Naive thymus-derived CD4-positive, alpha-beta T cell (primary cell): ENCODE measurements around the gene FILIP1L. TPM values are rescaled to one million over a fixed set of nuclear protein-coding genes. Genes with fewer than 3 reads are reported as not detected.

Experiments
- ATAC-seq: fragments of 150-1000 bp; cut with Tn5 transposase; 2 replicates; pipeline ENCODE4 v1.10.0; 2021; ENCODE audit warnings: mild to moderate bottlenecking, moderate library complexity
- CTCF ChIA-PET: fragments of 350-600 bp; sonication (Branson Sonifier 250); formaldehyde crosslinking; loops from one replicate; lab custom pipeline; 2021; ENCODE audit warnings: antibody characterized with exemption; lab: Charles Lee
- POLR2A ChIA-PET: fragments of 350-600 bp; sonication (Branson Sonifier 250); formaldehyde crosslinking; loops from one replicate; lab custom pipeline; 2021; ENCODE audit warnings: antibody characterized with exemption, inconsistent platforms; lab: Charles Lee
- DNase-seq, 9 donors: peaks; one replicate each; pipeline versions ENCODE4 v3.0.0 to v3.0.0-alpha.2; 2020 to 2022; ENCODE audit warnings: mixed read lengths in 1 of 9
- H3K27ac ChIP-seq: one replicate; pipeline ENCODE4 v1.7.0; 2013; ENCODE audit warnings: mild to moderate bottlenecking, low read depth, low read length, moderate library complexity
- H3K27me3 ChIP-seq, 2 donors: one replicate each; pipeline ENCODE4 v1.7.0; 2013; ENCODE audit warnings: low read length in 2 of 2, mild to moderate bottlenecking in 2 of 2, moderate library complexity in 2 of 2; ENCODE audit not compliant: control insufficient read depth in 2 of 2, insufficient read depth in 2 of 2
- H3K36me3 ChIP-seq, 3 experiments: 1 replicate in 2 of 3; 2 replicates in 1 of 3; pipeline ENCODE4 v1.7.0; 2013; ENCODE audit warnings: low read length in 3 of 3, mild to moderate bottlenecking in 3 of 3, moderate library complexity in 1 of 3; ENCODE audit not compliant: insufficient read depth in 3 of 3, control insufficient read depth in 2 of 3
- H3K4me1 ChIP-seq, 2 donors: one replicate each; pipeline ENCODE4 v1.7.0; 2013; ENCODE audit warnings: low read length in 2 of 2, mild to moderate bottlenecking in 2 of 2, moderate library complexity in 1 of 2; ENCODE audit not compliant: control insufficient read depth in 2 of 2, insufficient read depth in 2 of 2
- H3K4me3 ChIP-seq: 2 replicates; pipeline ENCODE4 v1.7.0; 2013; ENCODE audit warnings: mild to moderate bottlenecking, low read length
- H3K9me3 ChIP-seq, 3 experiments: 1 replicate in 2 of 3; 2 replicates in 1 of 3; pipeline ENCODE4 v1.7.0; 2013; ENCODE audit warnings: low read length in 3 of 3; ENCODE audit not compliant: control insufficient read depth in 2 of 3
- H3K27ac Mint-ChIP-seq, 9 donors: one replicate each; pipeline ENCODE4 v1.8.0; 2020 to 2022; ENCODE audit warnings: mixed read lengths in 9 of 9, mild to moderate bottlenecking in 8 of 9, moderate library complexity in 5 of 9, inconsistent platforms in 2 of 9
- H3K27me3 Mint-ChIP-seq, 5 donors: one replicate each; pipeline ENCODE4 v1.8.0; 2021 to 2022; ENCODE audit warnings: mixed read lengths in 5 of 5, mild to moderate bottlenecking in 1 of 5
- H3K36me3 Mint-ChIP-seq, 5 donors: one replicate each; pipeline ENCODE4 v1.8.0; 2020 to 2022; ENCODE audit warnings: mixed read lengths in 5 of 5, mild to moderate bottlenecking in 3 of 5, inconsistent platforms in 1 of 5
- H3K4me1 Mint-ChIP-seq, 7 donors: one replicate each; pipeline ENCODE4 v1.8.0; 2020 to 2022; ENCODE audit warnings: mixed read lengths in 7 of 7, mild to moderate bottlenecking in 3 of 7, inconsistent platforms in 1 of 7
- H3K4me3 Mint-ChIP-seq, 10 donors: one replicate each; pipeline ENCODE4 v1.8.0; 2020 to 2022; ENCODE audit warnings: mild to moderate bottlenecking in 10 of 10, mixed read lengths in 10 of 10, moderate library complexity in 6 of 10, inconsistent platforms in 2 of 10
- H3K9me3 Mint-ChIP-seq, 11 donors: one replicate each; pipeline ENCODE4 v1.8.0; 2020 to 2022; ENCODE audit warnings: mixed read lengths in 11 of 11, mild to moderate bottlenecking in 4 of 11, inconsistent platforms in 1 of 11, moderate library complexity in 1 of 11
- intact Hi-C, 2 donors: fragments of 100-400 bp; cut with micrococcal nuclease; formaldehyde crosslinking; loops; one replicate each; pipeline ENCODE4 v1.15.1; 2023
- polyA plus RNA-seq, 2 donors: library from polyadenylated mRNA; unstranded; fragments of 300-500 nt; fragmentation: Illumina TruSeq; gene quantifications; one replicate each; pipeline ENCODE4 v1.2.3, GENCODE V29; 2021
- total RNA-seq, 6 experiments: library from RNA in 5 of 6; stranded (reverse) in 5 of 6; gene quantifications; 1 replicate in 5 of 6; 2 replicates in 1 of 6; pipeline ENCODE4 v1.2.3 and lab custom pipeline; 2021 to 2026

FILIP1L gene
- total and polyA plus RNA-seq, 7 experiments from 2014 or later: 0.13 to 6.7 (median 0.39) TPM; not detected in 2

DNA sequence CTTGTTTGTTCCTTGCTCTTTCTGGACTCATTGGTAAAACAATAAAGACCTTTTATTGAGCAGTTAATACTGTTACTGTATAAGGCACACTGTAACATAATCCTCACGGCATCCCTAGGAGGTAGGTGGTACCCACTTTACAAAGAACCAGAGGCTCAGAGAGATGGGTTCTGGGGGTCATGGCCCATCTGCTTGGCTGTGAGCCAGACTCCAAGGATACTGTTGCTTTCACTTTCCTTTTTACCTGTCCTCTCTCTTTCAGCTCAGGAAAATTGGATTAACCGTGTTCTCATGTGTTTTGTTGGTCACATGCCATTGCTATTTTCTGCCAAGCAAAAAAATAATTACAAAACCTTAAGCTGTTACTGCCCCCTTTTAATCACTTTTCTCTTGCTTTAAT is 34.8 kb upstream of the FILIP1L start:
- H3K9me3 Mint-ChIP-seq: peaks cover 0 to 15% (median 3%) of the 10 kb centered on the region in 11 donors
- ATAC-seq: no peak
- peaks cover 0 to 22% (median 0%) of the 10 kb centered on the region in 7 donors for H3K4me1 Mint-ChIP-seq
- ChIA-PET POLR2A (no interaction called here), CTCF (no interaction called here)
- H3K27ac Mint-ChIP-seq: peak overlapping the region in 1 of 9 donors; percentile 26
- Histone ChIP-seq H3K4me1 (no peaks in the 10 kb centered on the region), H3K4me3 (no peak overlapping the region), H3K27me3 (no peaks in the 10 kb centered on the region), H3K9me3 (no peaks in the 10 kb centered on the region), H3K27ac (no peak overlapping the region), H3K36me3 (peaks cover 0 to 11% (median 0%) of the 10 kb centered on the region in 3 experiments)
- H3K4me3 Mint-ChIP-seq: no peak overlapping the region
- no peaks in the 10 kb centered on the region for H3K27me3 Mint-ChIP-seq
- intact Hi-C loops: no loop called here
- peaks cover 30 to 55% (median 53%) of the 10 kb centered on the region in 5 donors for H3K36me3 Mint-ChIP-seq
- no peak for DNase-seq

DNA sequence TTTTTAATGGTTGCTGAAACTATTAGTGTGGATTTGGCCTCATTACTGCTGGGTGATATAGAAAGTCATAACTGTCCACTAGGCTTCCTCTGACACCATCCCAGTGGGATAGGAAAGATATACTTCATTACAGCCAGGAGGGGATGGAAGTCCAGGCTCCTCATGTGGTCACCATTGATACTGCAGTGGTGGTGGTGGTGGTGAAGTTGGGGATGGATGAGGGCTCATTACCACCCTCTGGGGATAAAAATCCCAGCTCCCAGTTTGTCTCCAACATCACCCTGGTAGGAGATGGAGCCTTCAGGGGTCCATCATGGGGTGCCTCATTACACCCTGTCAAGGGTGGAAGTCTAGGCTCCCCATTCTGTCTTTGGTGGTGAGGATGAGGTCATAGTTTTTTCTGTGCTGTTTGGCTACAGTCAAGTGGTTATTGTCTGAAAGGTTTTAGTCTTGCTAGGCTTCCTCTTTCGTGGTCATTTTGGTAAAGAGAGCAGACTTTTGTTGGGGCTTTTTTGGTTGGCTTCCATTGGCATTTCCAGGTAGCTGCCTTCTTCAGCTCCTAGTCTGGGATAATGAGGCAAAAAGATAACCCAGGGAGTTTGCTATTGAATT is 30.1 kb upstream of the FILIP1L start:
- Mint-ChIP-seq H3K9me3 (peaks cover 0 to 34% (median 19%) of the 10 kb centered on the region in 11 donors), H3K4me3 (peak overlapping the region in 1 of 10 donors; percentile 23), H3K27me3 (no peaks in the 10 kb centered on the region), H3K4me1 (peaks cover 0 to 25% (median 0%) of the 10 kb centered on the region in 7 donors), H3K36me3 (peaks cover 7 to 48% (median 43%) of the 10 kb centered on the region in 5 donors), H3K27ac (peak overlapping the region in 1 of 9 donors; percentile 64)
- ATAC-seq (no peak), DNase-seq (no peak)
- H3K9me3 ChIP-seq: peaks cover 0 to 6% (median 0%) of the 10 kb centered on the region in 3 experiments
- peaks cover 0 to 11% (median 0%) of the 10 kb centered on the region in 3 experiments for H3K36me3 ChIP-seq
- no peaks in the 10 kb centered on the region for H3K27me3 ChIP-seq
- ChIA-PET POLR2A (no interaction called here), CTCF (no interaction called here)
- intact Hi-C loops: loop anchor here in 1 of 2 donors (5.0 kb wide), 1 partner anchor 68 kb away; no protein-coding TSS in a partner anchor
- no peak overlapping the region for H3K4me3 ChIP-seq
- H3K4me1 ChIP-seq: no peaks in the 10 kb centered on the region
- no peak overlapping the region for H3K27ac ChIP-seq

DNA sequence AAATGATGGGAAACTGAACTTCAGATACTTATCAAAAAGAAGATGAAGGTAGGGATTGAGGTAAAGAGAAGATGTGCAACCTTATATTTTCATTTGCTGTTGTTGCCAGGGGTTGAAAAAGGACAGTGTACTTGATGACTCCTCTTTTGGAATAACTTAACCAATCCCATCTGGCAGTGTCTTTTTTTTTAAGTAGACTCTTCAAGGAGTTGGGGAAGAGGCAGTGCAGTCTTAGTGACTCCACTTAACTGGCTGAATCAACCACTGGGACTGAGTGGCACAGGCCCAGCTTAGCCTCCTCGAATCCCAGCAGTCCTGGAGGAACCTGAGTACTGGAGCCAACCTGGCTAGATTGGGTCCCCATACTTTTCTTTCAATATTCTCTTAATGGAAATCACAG is 27.3 kb upstream of the FILIP1L start:
- Histone ChIP-seq H3K4me1 (no peaks in the 10 kb centered on the region), H3K27ac (no peak overlapping the region), H3K4me3 (no peak overlapping the region), H3K27me3 (no peaks in the 10 kb centered on the region), H3K9me3 (peaks cover 0 to 6% (median 0%) of the 10 kb centered on the region in 3 experiments), H3K36me3 (no peaks in the 10 kb centered on the region)
- H3K4me1 Mint-ChIP-seq: peaks cover 0 to 28% (median 0%) of the 10 kb centered on the region in 7 donors
- CTCF ChIA-PET: no interaction called here
- DNase-seq: no peak
- H3K9me3 Mint-ChIP-seq: peaks cover 0 to 34% (median 19%) of the 10 kb centered on the region in 11 donors
- H3K27ac Mint-ChIP-seq: no peak overlapping the region
- H3K36me3 Mint-ChIP-seq: peaks cover 0 to 53% (median 38%) of the 10 kb centered on the region in 5 donors
- no peaks in the 10 kb centered on the region for H3K27me3 Mint-ChIP-seq
- intact Hi-C loops: loop anchor here in 1 of 2 donors (5.0 kb wide), 1 partner anchor 71 kb away; no protein-coding TSS in a partner anchor
- H3K4me3 Mint-ChIP-seq: no peak overlapping the region
- POLR2A ChIA-PET: no interaction called here
- no peak for ATAC-seq

DNA sequence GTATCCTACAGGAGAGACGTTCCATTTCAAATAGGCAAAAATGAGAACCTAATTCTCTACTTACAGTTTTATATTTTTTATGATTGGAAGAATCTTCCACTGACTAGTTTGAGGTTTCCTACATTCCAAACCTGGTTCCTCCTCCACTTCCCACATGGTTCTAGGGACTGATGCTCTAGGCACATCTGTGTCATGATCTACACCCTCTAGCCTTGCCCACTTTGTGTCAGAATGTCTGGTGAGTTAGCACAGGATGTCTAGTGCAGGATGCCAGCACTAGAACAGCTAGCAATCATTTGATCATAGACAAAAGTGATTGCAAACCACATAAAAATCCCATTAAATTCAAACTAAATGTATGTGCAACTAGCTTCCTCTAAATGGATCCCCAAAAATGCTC is 26.7 kb upstream of the FILIP1L start:
- H3K9me3 ChIP-seq: peaks cover 0 to 6% (median 0%) of the 10 kb centered on the region in 3 experiments
- peaks cover 0 to 34% (median 19%) of the 10 kb centered on the region in 11 donors for H3K9me3 Mint-ChIP-seq
- intact Hi-C loops: loop anchor here in 1 of 2 donors (5.0 kb wide), 1 partner anchor 71 kb away; no protein-coding TSS in a partner anchor
- ChIA-PET POLR2A (no interaction called here), CTCF (no interaction called here)
- no peak overlapping the region for H3K27ac ChIP-seq
- ATAC-seq (no peak), DNase-seq (no peak)
- no peak overlapping the region for H3K4me3 ChIP-seq
- no peaks in the 10 kb centered on the region for H3K27me3 ChIP-seq
- H3K36me3 ChIP-seq: no peaks in the 10 kb centered on the region
- H3K27me3 Mint-ChIP-seq: no peaks in the 10 kb centered on the region
- H3K36me3 Mint-ChIP-seq: peaks cover 0 to 55% (median 40%) of the 10 kb centered on the region in 5 donors
- H3K4me3 Mint-ChIP-seq: no peak overlapping the region
- H3K27ac Mint-ChIP-seq: no peak overlapping the region
- no peaks in the 10 kb centered on the region for H3K4me1 ChIP-seq
- H3K4me1 Mint-ChIP-seq: peaks cover 0 to 27% (median 0%) of the 10 kb centered on the region in 7 donors

DNA sequence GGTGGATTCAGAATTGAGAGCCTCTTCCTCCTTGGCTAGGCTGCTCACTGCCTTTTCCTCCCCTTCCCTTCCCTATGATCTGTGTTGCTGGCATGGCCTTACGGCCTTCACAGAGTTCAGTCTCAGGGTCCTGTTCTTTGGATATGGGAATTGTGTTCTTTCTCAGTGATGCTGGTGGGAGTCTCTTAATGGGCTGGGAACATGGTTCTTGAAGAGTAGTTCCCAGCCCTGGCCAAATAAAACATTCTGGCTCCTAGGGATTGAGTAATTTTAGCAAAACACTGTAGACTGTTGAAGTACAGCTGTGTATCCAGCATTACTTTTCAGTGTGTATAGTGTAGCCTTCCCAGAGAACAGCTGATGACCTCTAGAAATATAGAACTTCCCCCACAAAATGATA is 22.6 kb upstream of the FILIP1L start:
- peaks cover 0 to 7% (median 0%) of the 10 kb centered on the region in 7 donors for H3K4me1 Mint-ChIP-seq
- H3K36me3 ChIP-seq: no peaks in the 10 kb centered on the region
- peaks cover 0 to 10% (median 3%) of the 10 kb centered on the region in 11 donors for H3K9me3 Mint-ChIP-seq
- peaks cover 0 to 42% (median 20%) of the 10 kb centered on the region in 5 donors for H3K36me3 Mint-ChIP-seq
- no peak overlapping the region for H3K4me3 Mint-ChIP-seq
- H3K4me1 ChIP-seq: no peaks in the 10 kb centered on the region
- no peaks in the 10 kb centered on the region for H3K27me3 Mint-ChIP-seq
- no peak for DNase-seq
- ATAC-seq: no peak
- CTCF ChIA-PET: no interaction called here
- POLR2A ChIA-PET: no interaction called here
- H3K27ac ChIP-seq: no peak overlapping the region
- H3K9me3 ChIP-seq: no peaks in the 10 kb centered on the region
- intact Hi-C loops: no loop called here
- H3K27me3 ChIP-seq: no peaks in the 10 kb centered on the region
- H3K4me3 ChIP-seq: no peak overlapping the region
- H3K27ac Mint-ChIP-seq: no peak overlapping the region

DNA sequence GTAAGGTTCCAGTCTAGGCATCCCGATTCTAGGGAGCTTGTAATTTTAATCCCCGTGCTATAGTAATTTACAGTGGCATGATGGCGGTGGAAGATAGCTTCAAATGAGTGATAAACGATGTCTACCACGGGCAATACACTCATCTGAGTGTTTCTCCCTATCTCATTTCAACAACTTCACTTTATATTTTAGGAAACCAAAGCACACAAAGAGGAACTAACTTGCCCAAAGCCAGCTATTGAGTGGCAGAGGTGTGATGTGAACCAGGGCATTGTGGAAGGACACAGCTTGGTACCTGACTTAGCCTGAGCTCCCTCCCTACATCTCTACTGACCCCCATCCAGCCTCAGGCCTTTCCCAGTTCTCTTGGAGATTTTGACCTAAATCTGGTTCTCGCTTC is 16.9 kb upstream of the FILIP1L start:
- no peaks in the 10 kb centered on the region for H3K27me3 Mint-ChIP-seq
- ATAC-seq: no peak
- Histone ChIP-seq H3K27ac (no peak overlapping the region), H3K9me3 (no peaks in the 10 kb centered on the region), H3K27me3 (no peaks in the 10 kb centered on the region), H3K4me3 (no peak overlapping the region), H3K36me3 (no peaks in the 10 kb centered on the region), H3K4me1 (no peaks in the 10 kb centered on the region)
- H3K36me3 Mint-ChIP-seq: peaks cover 0 to 23% (median 5%) of the 10 kb centered on the region in 5 donors
- ChIA-PET POLR2A (no interaction called here), CTCF (no interaction called here)
- intact Hi-C loops: no loop called here
- H3K4me1 Mint-ChIP-seq: no peaks in the 10 kb centered on the region
- no peaks in the 10 kb centered on the region for H3K9me3 Mint-ChIP-seq
- H3K27ac Mint-ChIP-seq: peak overlapping the region in 1 of 9 donors; percentile 22
- no peak for DNase-seq
- H3K4me3 Mint-ChIP-seq: no peak overlapping the region
